Left lung (tissue), 10 donors: Measurements from ENCODE around the gene CPT2. TPM values are rescaled to one million over a fixed set of nuclear protein-coding genes. Genes with fewer than 3 reads are reported as not detected.

ENCODE experiments used
- ATAC-seq: fragments of 200-7000 bp; cut with Tn5 transposase; one replicate; pipeline ENCODE4 v1.9.1; 2020; ENCODE audit warnings: moderate library complexity
- DNase-seq, 4 donors: peaks; one replicate each; pipeline ENCODE4 v3.0.0-alpha.2; 2013 to 2020
- H3K27ac ChIP-seq, 2 donors: fragments of 200-600 bp; sonication (generic) in 1 of 2; one replicate each; pipeline versions ENCODE4 v1.5.0 to v1.8.0; 2020 to 2021
- H3K27me3 ChIP-seq, 2 donors: fragments of 200-600 bp; sonication (generic) in 1 of 2; one replicate each; pipeline versions ENCODE4 v1.5.0 to v1.8.0; 2020 to 2021
- H3K36me3 ChIP-seq, 2 donors: fragments of 200-600 bp; sonication (generic) in 1 of 2; one replicate each; pipeline versions ENCODE4 v1.5.0 to v1.8.0; 2020 to 2021
- H3K4me1 ChIP-seq, 2 donors: fragments of 200-600 bp; one replicate each; pipeline ENCODE4 v1.8.0; 2021
- H3K4me3 ChIP-seq, 2 donors: fragments of 200-600 bp; sonication (generic) in 1 of 2; one replicate each; pipeline versions ENCODE4 v1.5.0 to v1.8.0; 2020 to 2021; ENCODE audit warnings: mild to moderate bottlenecking in 1 of 2
- H3K9me3 ChIP-seq, 2 donors: fragments of 200-600 bp; sonication (generic) in 1 of 2; one replicate each; pipeline versions ENCODE4 v1.5.0 to v1.8.0; 2020 to 2021
- CTCF ChIP-seq, 2 donors: fragments of 200-600 bp; sonication (generic) in 1 of 2; IDR thresholded peaks; one replicate each; pipeline versions ENCODE4 v1.5.0 to v1.8.0; 2021; ENCODE audit warnings: antibody characterized with exemption in 2 of 2
- intact Hi-C, 2 donors: fragments of 100-400 bp; cut with DNase I; formaldehyde crosslinking; loops; one replicate each; pipeline versions ENCODE4 v1.11.2 to v1.14.2; 2022
- polyA plus RNA-seq, 6 donors: library from polyadenylated mRNA; unstranded; fragments of 120-200 nt; gene quantifications; one replicate each; pipeline ENCODE4 v1.2.1, GENCODE V29; 2013; ENCODE audit not compliant: insufficient read length in 6 of 6
- total RNA-seq, 2 donors: library from RNA; stranded (reverse); fragmentation: NEBNext Ultra II Directional; extraction: Animal tissue kit (Norgen Biotek cat#: 25700); gene quantifications; one replicate each; pipeline ENCODE4 v1.2.1, GENCODE V29; 2021
- donor health status: DM: no; HTN: yes; CAD: no.
- donor health status: DM: no; HTN: no; CAD: no.

Gene CPT2
- total and polyA plus RNA-seq, 8 donors: 16.0 to 31.4 (median 18.3) TPM

- Histone ChIP-seq H3K4me1 (no peaks in the 10 kb centered on the region), H3K27me3 (no peaks in the 10 kb centered on the region), H3K27ac (no peak overlapping the region), H3K4me3 (no peak overlapping the region), H3K36me3 (no peaks in the 10 kb centered on the region), H3K9me3 (no peaks in the 10 kb centered on the region)
- DNase-seq (no peak), ATAC-seq (no peak)
- TF ChIP-seq CTCF (IDR thresholded peaks at IDR 0.05): no peak
- intact Hi-C loops: no loop called here
Measured at GRCh38 chr1:53160924-53161378, 35.7 kb upstream of the CPT2 start.

- Histone ChIP-seq H3K9me3 (no peaks in the 10 kb centered on the region), H3K27me3 (no peaks in the 10 kb centered on the region), H3K36me3 (no peaks in the 10 kb centered on the region), H3K4me1 (no peaks in the 10 kb centered on the region), H3K4me3 (no peak overlapping the region), H3K27ac (no peak overlapping the region)
- intact Hi-C loops: no loop called here
- DNase-seq (no peak), ATAC-seq (no peak)
- no peak for TF ChIP-seq CTCF (IDR thresholded peaks at IDR 0.05)
Measured at GRCh38 chr1:53162621-53163020, 34.0 kb upstream of the CPT2 start.

- no peaks in the 10 kb centered on the region for H3K4me1 ChIP-seq
- ATAC-seq (no peak), DNase-seq (no peak)
- no peaks in the 10 kb centered on the region for H3K36me3 ChIP-seq
- H3K9me3 ChIP-seq: no peaks in the 10 kb centered on the region
- no peak for TF ChIP-seq CTCF (IDR thresholded peaks at IDR 0.05)
- intact Hi-C loops: no loop called here
- H3K27me3 ChIP-seq: no peaks in the 10 kb centered on the region
- no peak overlapping the region for H3K4me3 ChIP-seq
- no peak overlapping the region for H3K27ac ChIP-seq
Measured at GRCh38 chr1:53163291-53163768, 33.3 kb upstream of the CPT2 start.

- no peak for ATAC-seq
- Histone ChIP-seq H3K9me3 (no peaks in the 10 kb centered on the region), H3K4me1 (no peaks in the 10 kb centered on the region), H3K27ac (no peak overlapping the region), H3K4me3 (no peak overlapping the region), H3K27me3 (no peaks in the 10 kb centered on the region), H3K36me3 (no peaks in the 10 kb centered on the region)
- intact Hi-C loops: no loop called here
- DNase-seq: no peak
- TF ChIP-seq CTCF (IDR thresholded peaks at IDR 0.05): no peak
Measured at GRCh38 chr1:53165408-53165961, 31.1 kb upstream of the CPT2 start.

- Histone ChIP-seq H3K36me3 (no peaks in the 10 kb centered on the region), H3K27me3 (no peaks in the 10 kb centered on the region), H3K4me3 (no peak overlapping the region), H3K9me3 (no peaks in the 10 kb centered on the region), H3K4me1 (no peaks in the 10 kb centered on the region), H3K27ac (no peak overlapping the region)
- DNase-seq: no peak
- intact Hi-C loops: no loop called here
- ATAC-seq: no peak
- no peak for TF ChIP-seq CTCF (IDR thresholded peaks at IDR 0.05)
Measured at GRCh38 chr1:53166366-53166765, 30.3 kb upstream of the CPT2 start.
